ENCODE results near the gene SNTB2. TPM values are rescaled to one million over a fixed set of nuclear protein-coding genes. Genes with fewer than 3 reads are reported as not detected.

The SNTB2 gene
- total and polyA plus RNA-seq, 4 donors, result 2.1 to 7.8 (median 4.1) TPM

DNA sequence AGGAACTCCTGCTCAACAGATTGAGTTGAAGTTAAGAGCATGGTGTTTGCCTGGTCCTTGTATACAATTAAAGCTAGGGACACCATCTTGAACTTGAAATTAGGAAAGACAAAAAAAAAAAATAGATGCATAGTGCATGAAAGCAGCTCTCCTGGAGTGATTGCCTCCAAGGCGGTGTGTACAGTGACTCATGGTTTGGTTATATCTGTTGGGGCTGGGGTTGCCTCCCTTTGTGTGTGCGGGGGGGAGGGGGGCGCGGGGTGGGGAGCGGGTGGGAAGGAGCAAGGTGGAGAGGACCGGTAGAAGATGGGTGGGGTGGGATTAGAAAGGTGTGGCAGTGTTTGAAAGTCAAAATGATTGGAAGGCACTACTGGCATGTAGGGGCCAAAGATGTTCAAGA, 161.3 kb downstream of the SNTB2 start:
- Histone ChIP-seq H3K27me3 (ENCODE audit: control insufficient read depth in 4 of 4, insufficient read depth in 4 of 4, low read length in 3 of 4) (no peaks in the 10 kb centered on the region), H3K36me3 (ENCODE audit: control insufficient read depth in 4 of 4, insufficient read depth in 3 of 4, low read depth in 1 of 4, low read length in 3 of 4) (peaks cover 1 to 13% (median 7%) of the 10 kb centered on the region in 4 donors), H3K4me3 (ENCODE audit: low read depth in 1 of 3, low read length in 3 of 3) (no peak overlapping the region), H3K4me1 (ENCODE audit: control insufficient read depth in 4 of 4, insufficient read depth in 4 of 4, low read length in 3 of 4) (peaks cover 3 to 11% (median 8%) of the 10 kb centered on the region in 4 donors), H3K27ac (ENCODE audit: low read depth in 1 of 2, low read length in 2 of 2) (no peak overlapping the region), H3K9me3 (ENCODE audit: control insufficient read depth in 4 of 4, low read length in 3 of 4) (no peaks in the 10 kb centered on the region), H3K9ac (ENCODE audit: low read depth in 1 of 2, low read length in 2 of 2) (no peak overlapping the region)
- WGBS, result 97% methylated on average over 6 of the region's 6 CpGs
- TF ChIP-seq JUND (IDR thresholded peaks at IDR 0.05) (no peak), EGR1 (IDR thresholded peaks at IDR 0.05; ENCODE audit: low read depth in 2 of 2) (no peak), TAF1 (conservative IDR thresholded peaks at IDR 0.05) (no peak), HNF4G (IDR thresholded peaks at IDR 0.05) (no peak), ZBTB33 (IDR thresholded peaks at IDR 0.05) (no peak), RAD21 (IDR thresholded peaks at IDR 0.05) (no peak), NR2F2 (IDR thresholded peaks at IDR 0.05) (no peak), HNF4A (conservative IDR thresholded peaks at IDR 0.05) (no peak), YY1 (IDR thresholded peaks at IDR 0.05) (no peak), GABPA (IDR thresholded peaks at IDR 0.05 in 1 of 2, conservative IDR thresholded peaks at IDR 0.05 in 1 of 2) (no peak), SP1 (IDR thresholded peaks at IDR 0.05) (no peak), FOXA1 (IDR thresholded peaks at IDR 0.05) (no peak)
- TF ChIP-seq, protein P1, sequence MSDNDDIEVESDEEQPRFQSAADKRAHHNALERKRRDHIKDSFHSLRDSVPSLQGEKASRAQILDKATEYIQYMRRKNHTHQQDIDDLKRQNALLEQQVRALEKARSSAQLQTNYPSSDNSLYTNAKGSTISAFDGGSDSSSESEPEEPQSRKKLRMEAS (IDR thresholded peaks at IDR 0.05), result no peak
- TF ChIP-seq, protein P2, sequence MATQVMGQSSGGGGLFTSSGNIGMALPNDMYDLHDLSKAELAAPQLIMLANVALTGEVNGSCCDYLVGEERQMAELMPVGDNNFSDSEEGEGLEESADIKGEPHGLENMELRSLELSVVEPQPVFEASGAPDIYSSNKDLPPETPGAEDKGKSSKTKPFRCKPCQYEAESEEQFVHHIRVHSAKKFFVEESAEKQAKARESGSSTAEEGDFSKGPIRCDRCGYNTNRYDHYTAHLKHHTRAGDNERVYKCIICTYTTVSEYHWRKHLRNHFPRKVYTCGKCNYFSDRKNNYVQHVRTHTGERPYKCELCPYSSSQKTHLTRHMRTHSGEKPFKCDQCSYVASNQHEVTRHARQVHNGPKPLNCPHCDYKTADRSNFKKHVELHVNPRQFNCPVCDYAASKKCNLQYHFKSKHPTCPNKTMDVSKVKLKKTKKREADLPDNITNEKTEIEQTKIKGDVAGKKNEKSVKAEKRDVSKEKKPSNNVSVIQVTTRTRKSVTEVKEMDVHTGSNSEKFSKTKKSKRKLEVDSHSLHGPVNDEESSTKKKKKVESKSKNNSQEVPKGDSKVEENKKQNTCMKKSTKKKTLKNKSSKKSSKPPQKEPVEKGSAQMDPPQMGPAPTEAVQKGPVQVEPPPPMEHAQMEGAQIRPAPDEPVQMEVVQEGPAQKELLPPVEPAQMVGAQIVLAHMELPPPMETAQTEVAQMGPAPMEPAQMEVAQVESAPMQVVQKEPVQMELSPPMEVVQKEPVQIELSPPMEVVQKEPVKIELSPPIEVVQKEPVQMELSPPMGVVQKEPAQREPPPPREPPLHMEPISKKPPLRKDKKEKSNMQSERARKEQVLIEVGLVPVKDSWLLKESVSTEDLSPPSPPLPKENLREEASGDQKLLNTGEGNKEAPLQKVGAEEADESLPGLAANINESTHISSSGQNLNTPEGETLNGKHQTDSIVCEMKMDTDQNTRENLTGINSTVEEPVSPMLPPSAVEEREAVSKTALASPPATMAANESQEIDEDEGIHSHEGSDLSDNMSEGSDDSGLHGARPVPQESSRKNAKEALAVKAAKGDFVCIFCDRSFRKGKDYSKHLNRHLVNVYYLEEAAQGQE (IDR thresholded peaks at IDR 0.05), result no peak
- no peak for DNase-seq (ENCODE audit: low spot score)

DNA sequence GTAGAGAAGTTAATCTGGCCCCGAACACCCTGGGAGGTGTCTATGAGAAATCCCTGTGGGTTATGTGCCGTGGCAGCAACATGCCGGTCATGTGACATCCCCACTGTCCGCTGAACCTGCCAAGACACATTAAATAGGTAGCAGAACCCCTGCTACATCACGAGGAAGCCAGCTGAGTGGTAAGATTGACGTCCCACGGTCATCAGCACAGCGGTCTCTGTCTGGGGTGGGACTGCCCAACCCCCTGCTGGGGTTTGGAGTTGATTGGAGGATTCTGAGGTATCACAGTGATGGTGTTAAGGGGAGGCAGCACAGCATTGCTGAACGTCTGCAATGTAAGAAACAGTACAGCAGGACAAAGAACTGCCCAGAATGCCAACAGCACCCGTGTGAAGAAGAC, 162.6 kb downstream of the SNTB2 start:
- WGBS, result 94% methylated on average over 10 of the region's 10 CpGs
- peaks cover 0 to 6% (median 2%) of the 10 kb centered on the region in 4 donors for H3K36me3 ChIP-seq (ENCODE audit: control insufficient read depth in 4 of 4, insufficient read depth in 3 of 4, low read depth in 1 of 4, low read length in 3 of 4)

More for the DNA sequence above, 162.6 kb downstream of the SNTB2 start:
- Histone ChIP-seq H3K4me1 (ENCODE audit: control insufficient read depth in 4 of 4, insufficient read depth in 4 of 4, low read length in 3 of 4) (peaks cover 3 to 11% (median 8%) of the 10 kb centered on the region in 4 donors), H3K4me3 (ENCODE audit: low read depth in 1 of 3, low read length in 3 of 3) (no peak overlapping the region), H3K9ac (ENCODE audit: low read depth in 1 of 2, low read length in 2 of 2) (no peak overlapping the region), H3K27me3 (ENCODE audit: control insufficient read depth in 4 of 4, insufficient read depth in 4 of 4, low read length in 3 of 4) (no peaks in the 10 kb centered on the region), H3K9me3 (ENCODE audit: control insufficient read depth in 4 of 4, low read length in 3 of 4) (no peaks in the 10 kb centered on the region), H3K27ac (ENCODE audit: low read depth in 1 of 2, low read length in 2 of 2) (no peak overlapping the region)
- no peak for DNase-seq (ENCODE audit: low spot score)
- no peak for TF ChIP-seq FOXA2 (IDR thresholded peaks at IDR 0.05)
- no peak for TF ChIP-seq HNF4A (conservative IDR thresholded peaks at IDR 0.05)
- TF ChIP-seq, protein P1 (IDR thresholded peaks at IDR 0.05), result no peak

Measured in liver (tissue), 9 donors.